Keratinocyte (primary cell): ENCODE data around the gene GASK1A. TPM values are rescaled to one million over a fixed set of nuclear protein-coding genes. Genes with fewer than 3 reads are reported as not detected.
"Not testable (repeated sequence)": the region's sequence is repeated elsewhere in the genome, so short reads cannot be mapped to it uniquely, and the experiment has no call there.

Experiments
- DNase-seq: peaks from one replicate; pipeline ENCODE4 v3.0.0-alpha.2; 2011; ENCODE audit warnings: low read depth, missing footprints, low spot score
- FAIRE-seq: peaks from 2 replicates; lab custom pipeline; 2011; peaks lifted over from hg19 to GRCh38; lab: Jason Lieb, UNC
- H2AFZ ChIP-seq: 2 replicates; pipeline ENCODE4 v1.6.0; 2012; ENCODE audit warnings: low read length, control low read depth, inconsistent platforms; ENCODE audit not compliant: control insufficient read depth
- H3K27ac ChIP-seq: 2 replicates; pipeline ENCODE4 v1.5.1; 2011; ENCODE audit warnings: low read length; ENCODE audit not compliant: control insufficient read depth, insufficient read depth
- H3K27me3 ChIP-seq: 3 replicates; pipeline ENCODE4 v1.6.0; 2011; ENCODE audit warnings: low read length; ENCODE audit not compliant: control insufficient read depth, insufficient read depth; ENCODE audit errors: extremely low read depth
- H3K36me3 ChIP-seq, 2 experiments: 2 replicates in 1 of 2; 3 replicates in 1 of 2; pipeline ENCODE4 v1.5.1; 2011; ENCODE audit warnings: low read length in 2 of 2, mild to moderate bottlenecking in 1 of 2; ENCODE audit not compliant: control insufficient read depth in 2 of 2, insufficient read depth in 2 of 2; ENCODE audit errors: extremely low read depth in 1 of 2
- H3K4me1 ChIP-seq: 3 replicates; pipeline ENCODE4 v1.5.1; 2011; ENCODE audit warnings: low read length; ENCODE audit not compliant: control insufficient read depth, insufficient read depth; ENCODE audit errors: extremely low read depth
- H3K4me2 ChIP-seq: 3 replicates; pipeline ENCODE4 v1.6.0; 2011; ENCODE audit warnings: low read depth, low read length; ENCODE audit not compliant: control insufficient read depth, insufficient read depth; ENCODE audit errors: extremely low read depth
- H3K4me3 ChIP-seq, 3 experiments: fragments of 200-600 bp in 1 of 3; sonication (generic) in 1 of 3; 2 replicates in 2 of 3; 3 replicates in 1 of 3; pipeline ENCODE4 v1.5.1; 2011 to 2016; ENCODE audit warnings: low read length in 3 of 3, mild to moderate bottlenecking in 3 of 3, control low read depth in 2 of 3, inconsistent platforms in 1 of 3, low read depth in 1 of 3, mixed read lengths in 1 of 3, mixed run types in 1 of 3, moderate library complexity in 1 of 3; ENCODE audit not compliant: control insufficient read depth in 2 of 3, insufficient read depth in 2 of 3; ENCODE audit errors: extremely low read depth in 1 of 3
- H3K79me2 ChIP-seq: 2 replicates; pipeline ENCODE4 v1.6.0; 2012; ENCODE audit warnings: low read length; ENCODE audit not compliant: control insufficient read depth, insufficient read depth
- H3K9ac ChIP-seq: 3 replicates; pipeline ENCODE4 v1.6.0; 2011; ENCODE audit warnings: low read length; ENCODE audit not compliant: control insufficient read depth, insufficient read depth; ENCODE audit errors: extremely low read depth
- H3K9me1 ChIP-seq: 3 replicates; pipeline ENCODE4 v1.6.0; 2011; ENCODE audit warnings: low read length; ENCODE audit not compliant: control insufficient read depth, insufficient read depth; ENCODE audit errors: extremely low read depth
- H3K9me3 ChIP-seq: 2 replicates; pipeline ENCODE4 v1.5.1; 2012; ENCODE audit warnings: low read depth, low read length; ENCODE audit not compliant: control insufficient read depth
- H4K20me1 ChIP-seq: 3 replicates; pipeline ENCODE4 v1.6.0; 2011; ENCODE audit warnings: low read length; ENCODE audit not compliant: control insufficient read depth, insufficient read depth; ENCODE audit errors: extremely low read depth
- CTCF ChIP-seq, 3 experiments: IDR thresholded peaks in 1 of 3; conservative IDR thresholded peaks in 1 of 3; optimal IDR thresholded peaks in 1 of 3; 2 replicates in 2 of 3; 3 replicates in 1 of 3; pipeline versions ENCODE3 to v1.5.1; 2011; ENCODE audit warnings: low read length in 3 of 3, mild to moderate bottlenecking in 3 of 3, moderate library complexity in 2 of 3, control low read depth in 1 of 3, inconsistent platforms in 1 of 3; ENCODE audit not compliant: insufficient read depth in 2 of 3; ENCODE audit errors: extremely low read depth in 1 of 3
- EZH2 ChIP-seq: IDR thresholded peaks from one replicate; pipeline ENCODE4 v1.6.1; 2012; ENCODE audit warnings: inconsistent platforms, mild to moderate bottlenecking, low read length, moderate library complexity
- dilution Hi-C: fragments of 300-500 bp; cut with MboI; formaldehyde crosslinking; loops from one replicate; pipeline ENCODE4 v1.7.0; 2020; ENCODE audit warnings: low sequenced_read_pairs; ENCODE audit not compliant: extremely low pct_ligation_motif_present
- polyA plus RNA-seq, 5 experiments: library from polyadenylated mRNA; depleted of rRNA in 3 of 5; stranded (reverse) in 3 of 5; stranded (forward) in 1 of 5; unstranded in 1 of 5; fragments of >200 nt; gene quantifications; 1 replicate in 1 of 5; 2 replicates in 3 of 5; 3 replicates in 1 of 5; pipeline versions ENCODE4 v1.2.1 to v1.2.3, GENCODE V29; 2011 to 2012; ENCODE audit warnings: missing spikeins in 2 of 5, low read depth in 1 of 5, low replicate concordance in 1 of 5

Gene GASK1A
- polyA plus RNA-seq, 1 donor (not counting 4 experiments of a cell fraction or from before 2014, with no cell fraction given) = 0.30 TPM

DNA sequence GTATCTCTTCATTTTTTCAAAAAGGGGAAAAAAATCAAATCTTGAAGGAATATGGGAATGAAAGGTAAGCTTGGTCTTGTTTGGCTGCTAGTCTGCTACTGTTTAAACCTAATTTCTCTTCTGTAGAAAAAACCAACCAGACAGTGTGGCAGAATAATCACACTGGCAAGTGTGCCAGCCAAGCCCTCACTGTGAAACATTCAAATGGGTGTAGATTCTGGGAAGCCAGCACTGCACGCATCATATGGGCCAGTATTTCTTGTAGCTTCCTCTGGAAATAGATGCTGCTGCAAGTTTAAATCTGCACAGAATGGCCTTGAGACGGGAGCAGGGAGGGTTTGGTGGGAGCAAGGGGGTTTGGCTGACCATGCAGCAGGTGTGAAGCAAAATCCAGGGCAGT, 64.7 kb downstream of the GASK1A start:
- no peaks in the 10 kb centered on the region for H4K20me1 ChIP-seq
- no peak overlapping the region for H3K4me2 ChIP-seq
- no peak overlapping the region for H3K27ac ChIP-seq
- dilution Hi-C loops = no loop called here
- H3K4me3 ChIP-seq = no peak overlapping the region
- no peak overlapping the region for H3K9ac ChIP-seq
- DNase-seq (no peak), FAIRE-seq (no peak)
- H2AFZ ChIP-seq = no peak overlapping the region
- H3K9me1 ChIP-seq = no peaks in the 10 kb centered on the region
- no peaks in the 10 kb centered on the region for H3K36me3 ChIP-seq
- TF ChIP-seq CTCF (optimal IDR thresholded peaks at IDR 0.05 in 1 of 3, IDR thresholded peaks at IDR 0.05 in 1 of 3, conservative IDR thresholded peaks at IDR 0.05 in 1 of 3; ENCODE audit: extremely low read depth in 1 of 3, insufficient read depth in 2 of 3, low read length in 3 of 3) = no peak
- no peak for TF ChIP-seq EZH2
- H3K9me3 ChIP-seq = peaks cover 2% of the 10 kb centered on the region
- no peaks in the 10 kb centered on the region for H3K79me2 ChIP-seq
- H3K27me3 ChIP-seq = no peaks in the 10 kb centered on the region
- H3K4me1 ChIP-seq = no peaks in the 10 kb centered on the region

- H3K79me2 ChIP-seq, H3K4me1 ChIP-seq, H3K27me3 ChIP-seq, H3K4me3 ChIP-seq, DNase-seq, H3K9me1 ChIP-seq, H3K36me3 ChIP-seq, FAIRE-seq, H3K9ac ChIP-seq, dilution Hi-C loops, H3K4me2 ChIP-seq, H2AFZ ChIP-seq, H3K9me3 ChIP-seq, H4K20me1 ChIP-seq, H3K27ac ChIP-seq: not testable (repeated sequence)
Observed at GRCh38 chr3:43045079-43045478, 66.0 kb downstream of the GASK1A start.

GRCh38 chr3:43046583-43046982, 67.5 kb downstream of the GASK1A start:
- no peak overlapping the region for H3K27ac ChIP-seq
- peaks cover 2% of the 10 kb centered on the region for H3K9me3 ChIP-seq
- no peak overlapping the region for H2AFZ ChIP-seq
- no peak overlapping the region for H3K9ac ChIP-seq
- H3K4me2 ChIP-seq = no peak overlapping the region
- H3K79me2 ChIP-seq = no peaks in the 10 kb centered on the region
- no peaks in the 10 kb centered on the region for H3K9me1 ChIP-seq
- FAIRE-seq (no peak), DNase-seq (no peak)
- peaks cover 2% of the 10 kb centered on the region for H3K27me3 ChIP-seq
- H3K4me3 ChIP-seq = no peak overlapping the region
- dilution Hi-C loops = no loop called here
- H3K36me3 ChIP-seq = no peaks in the 10 kb centered on the region
- TF ChIP-seq CTCF (optimal IDR thresholded peaks at IDR 0.05 in 1 of 3, IDR thresholded peaks at IDR 0.05 in 1 of 3, conservative IDR thresholded peaks at IDR 0.05 in 1 of 3; ENCODE audit: extremely low read depth in 1 of 3, insufficient read depth in 2 of 3, low read length in 3 of 3) = no peak
- no peak for TF ChIP-seq EZH2
- no peaks in the 10 kb centered on the region for H4K20me1 ChIP-seq
- H3K4me1 ChIP-seq = no peaks in the 10 kb centered on the region
